NCI-H69 (cell line): Measurements from ENCODE around the gene NDUFAF5.

Experiments used
- DNase-seq: peaks from one replicate; lab custom pipeline; 2025; lab: John Stamatoyannopoulos, UW

The NDUFAF5 gene

GRCh38 chr20:13777171-13777601 is 7.6 kb upstream of the NDUFAF5 start:
- DNase-seq = peak; percentile 29

GRCh38 chr20:13778827-13779226 is 6.0 kb upstream of the NDUFAF5 start:
- DNase-seq = no peak

GRCh38 chr20:13783528-13783927 is 1.3 kb upstream of the NDUFAF5 start:
- DNase-seq = no peak

- DNase-seq = no peak
Measured at GRCh38 chr20:13784271-13784892, 446 bp upstream of the NDUFAF5 start.

GRCh38 chr20:13786143-13786828 is 1.5 kb downstream of the NDUFAF5 start:
- no peak for DNase-seq

GRCh38 chr20:13788167-13788834 is 3.5 kb downstream of the NDUFAF5 start:
- peak; percentile 68 for DNase-seq

GRCh38 chr20:13790708-13791107 is 5.9 kb downstream of the NDUFAF5 start:
- DNase-seq = no peak

GRCh38 chr20:13791540-13792459 is 7.0 kb downstream of the NDUFAF5 start:
- no peak for DNase-seq

- no peak for DNase-seq
Measured at GRCh38 chr20:13793001-13793400, 8.2 kb downstream of the NDUFAF5 start.

- DNase-seq = no peak
Measured at GRCh38 chr20:13794667-13795066, 9.8 kb downstream of the NDUFAF5 start.

GRCh38 chr20:13799040-13799439 is 14.2 kb downstream of the NDUFAF5 start:
- DNase-seq = no peak

- DNase-seq = no peak
Measured at GRCh38 chr20:13799974-13800373, 15.1 kb downstream of the NDUFAF5 start.

GRCh38 chr20:13800728-13801134 is 15.9 kb downstream of the NDUFAF5 start:
- peak; percentile 81 for DNase-seq

- DNase-seq = no peak
Measured at GRCh38 chr20:13809373-13809772, 24.5 kb downstream of the NDUFAF5 start.

- no peak for DNase-seq
Measured at GRCh38 chr20:13809855-13810254, 25.0 kb downstream of the NDUFAF5 start.

- no peak for DNase-seq
Measured at GRCh38 chr20:13810446-13810845, 25.6 kb downstream of the NDUFAF5 start.

- no peak for DNase-seq
Measured at GRCh38 chr20:13813910-13814309, 29.1 kb downstream of the NDUFAF5 start.

- no peak for DNase-seq
Measured at GRCh38 chr20:13814672-13815071, 29.8 kb downstream of the NDUFAF5 start.

- no peak for DNase-seq
Measured at GRCh38 chr20:13816757-13817156, 31.9 kb downstream of the NDUFAF5 start.

GRCh38 chr20:13817342-13817741 is 32.5 kb downstream of the NDUFAF5 start:
- DNase-seq = no peak

GRCh38 chr20:13819885-13820645 is 35.2 kb downstream of the NDUFAF5 start:
- peak; percentile 75 for DNase-seq
